Fibroblast of mammary gland (primary cell): Measurements from ENCODE around the gene AVPI1.

Experiments used
- DNase-seq: peaks from one replicate; pipeline ENCODE4 v3.0.0-alpha.2; 2010; ENCODE audit warnings: low read depth
- H3K4me3 ChIP-seq: 2 replicates; pipeline ENCODE4 v1.5.1; 2011; ENCODE audit warnings: low read depth, mild to moderate bottlenecking, low read length, moderate library complexity; ENCODE audit not compliant: control insufficient read depth
- TF ChIP-seq, protein P1 (sequence below): conservative IDR thresholded peaks from 2 replicates; pipeline ENCODE4 v1.5.1; 2011; ENCODE audit warnings: low read depth, low read length, inconsistent platforms; ENCODE audit not compliant: control insufficient read depth, insufficient read depth

AVPI1 gene

GRCh38 chr10:97628228-97628627 lies 58.8 kb downstream of the AVPI1 start:
- H3K4me3 ChIP-seq = no peak overlapping the region
- DNase-seq = no peak
- TF ChIP-seq, protein P1, sequence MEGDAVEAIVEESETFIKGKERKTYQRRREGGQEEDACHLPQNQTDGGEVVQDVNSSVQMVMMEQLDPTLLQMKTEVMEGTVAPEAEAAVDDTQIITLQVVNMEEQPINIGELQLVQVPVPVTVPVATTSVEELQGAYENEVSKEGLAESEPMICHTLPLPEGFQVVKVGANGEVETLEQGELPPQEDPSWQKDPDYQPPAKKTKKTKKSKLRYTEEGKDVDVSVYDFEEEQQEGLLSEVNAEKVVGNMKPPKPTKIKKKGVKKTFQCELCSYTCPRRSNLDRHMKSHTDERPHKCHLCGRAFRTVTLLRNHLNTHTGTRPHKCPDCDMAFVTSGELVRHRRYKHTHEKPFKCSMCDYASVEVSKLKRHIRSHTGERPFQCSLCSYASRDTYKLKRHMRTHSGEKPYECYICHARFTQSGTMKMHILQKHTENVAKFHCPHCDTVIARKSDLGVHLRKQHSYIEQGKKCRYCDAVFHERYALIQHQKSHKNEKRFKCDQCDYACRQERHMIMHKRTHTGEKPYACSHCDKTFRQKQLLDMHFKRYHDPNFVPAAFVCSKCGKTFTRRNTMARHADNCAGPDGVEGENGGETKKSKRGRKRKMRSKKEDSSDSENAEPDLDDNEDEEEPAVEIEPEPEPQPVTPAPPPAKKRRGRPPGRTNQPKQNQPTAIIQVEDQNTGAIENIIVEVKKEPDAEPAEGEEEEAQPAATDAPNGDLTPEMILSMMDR = no peak

GRCh38 chr10:97627731-97628130 lies 59.3 kb downstream of the AVPI1 start:
- DNase-seq = no peak
- TF ChIP-seq, protein P1 = no peak
- no peak overlapping the region for H3K4me3 ChIP-seq
